Right lobe of liver (tissue), 4 donors: ENCODE results near the gene PEF1.

ENCODE experiments used
- CTCF ChIP-seq, 4 donors: fragments of 200-600 bp in 3 of 4; fragments of 450-650 bp in 1 of 4; IDR thresholded peaks; one replicate each; pipeline versions ENCODE4 v1.5.1 to v1.8.0; 2016 to 2022; ENCODE audit warnings: antibody characterized with exemption in 4 of 4, mild to moderate bottlenecking in 2 of 4
- POLR2A ChIP-seq: fragments of 450-650 bp; IDR thresholded peaks from one replicate; pipeline ENCODE4 v1.6.1; 2017; ENCODE audit warnings: antibody characterized with exemption, mild to moderate bottlenecking
- donor health status: DM: no; HTN: no; CAD: no.
- donor health status: DM: no; HTN: no; CAD: no.
- donor health status: DM: no; HTN: yes; CAD: no.

- TF ChIP-seq POLR2A (no peak), CTCF (IDR thresholded peaks at IDR 0.05) (no peak)
These were observed 28.3 kb upstream of the PEF1 start for GRCh38 chr1:31672986-31673385.
